Activated T-cell treated with anti-CD3 and anti-CD28 coated beads, Interleukin-2, amount 50 U/mL, for 72 hours (primary cell): ENCODE data around the gene RBMS1. TPM values are rescaled to one million over a fixed set of nuclear protein-coding genes. Genes with fewer than 3 reads are reported as not detected.
"Not testable (repeated sequence)": the region's sequence is repeated elsewhere in the genome, so short reads cannot be mapped to it uniquely, and the experiment has no call there.

Source experiments
- ATAC-seq, 2 donors: fragments of 150-1000 bp; cut with Tn5 transposase; replicated peaks in 1 of 2; 2 replicates each; pipeline ENCODE4 v1.10.0; 2021; ENCODE audit warnings: moderate library complexity in 2 of 2, mild to moderate bottlenecking in 1 of 2
- DNase-seq, 2 donors: peaks; one replicate each; pipeline ENCODE4 v3.0.0; 2021 to 2022; ENCODE audit warnings: mixed read lengths in 1 of 2
- H3K27ac Mint-ChIP-seq: one replicate; pipeline ENCODE4 v1.8.0; 2022; ENCODE audit warnings: mild to moderate bottlenecking, moderate library complexity, mixed read lengths
- H3K27me3 Mint-ChIP-seq: one replicate; pipeline ENCODE4 v1.8.0; 2022; ENCODE audit warnings: low read depth, mixed read lengths
- H3K36me3 Mint-ChIP-seq, 2 donors: one replicate each; pipeline ENCODE4 v1.8.0; 2022; ENCODE audit warnings: mixed read lengths in 2 of 2, mild to moderate bottlenecking in 1 of 2; ENCODE audit not compliant: insufficient read depth in 2 of 2
- H3K4me1 Mint-ChIP-seq: one replicate; pipeline ENCODE4 v1.8.0; 2022; ENCODE audit warnings: low read depth, mixed read lengths
- H3K4me3 Mint-ChIP-seq, 2 donors: one replicate each; pipeline ENCODE4 v1.8.0; 2022; ENCODE audit warnings: mild to moderate bottlenecking in 2 of 2, mixed read lengths in 2 of 2, moderate library complexity in 2 of 2
- H3K9me3 Mint-ChIP-seq, 2 donors: one replicate each; pipeline ENCODE4 v1.8.0; 2022; ENCODE audit warnings: mixed read lengths in 2 of 2
- total RNA-seq, 2 donors: library from RNA; stranded (reverse); gene quantifications; one replicate each; pipeline ENCODE4 v1.2.3, GENCODE V29; 2022

RBMS1 gene
- total RNA-seq, 2 donors from 2014 or later = 48.4 to 55.1 TPM

DNA sequence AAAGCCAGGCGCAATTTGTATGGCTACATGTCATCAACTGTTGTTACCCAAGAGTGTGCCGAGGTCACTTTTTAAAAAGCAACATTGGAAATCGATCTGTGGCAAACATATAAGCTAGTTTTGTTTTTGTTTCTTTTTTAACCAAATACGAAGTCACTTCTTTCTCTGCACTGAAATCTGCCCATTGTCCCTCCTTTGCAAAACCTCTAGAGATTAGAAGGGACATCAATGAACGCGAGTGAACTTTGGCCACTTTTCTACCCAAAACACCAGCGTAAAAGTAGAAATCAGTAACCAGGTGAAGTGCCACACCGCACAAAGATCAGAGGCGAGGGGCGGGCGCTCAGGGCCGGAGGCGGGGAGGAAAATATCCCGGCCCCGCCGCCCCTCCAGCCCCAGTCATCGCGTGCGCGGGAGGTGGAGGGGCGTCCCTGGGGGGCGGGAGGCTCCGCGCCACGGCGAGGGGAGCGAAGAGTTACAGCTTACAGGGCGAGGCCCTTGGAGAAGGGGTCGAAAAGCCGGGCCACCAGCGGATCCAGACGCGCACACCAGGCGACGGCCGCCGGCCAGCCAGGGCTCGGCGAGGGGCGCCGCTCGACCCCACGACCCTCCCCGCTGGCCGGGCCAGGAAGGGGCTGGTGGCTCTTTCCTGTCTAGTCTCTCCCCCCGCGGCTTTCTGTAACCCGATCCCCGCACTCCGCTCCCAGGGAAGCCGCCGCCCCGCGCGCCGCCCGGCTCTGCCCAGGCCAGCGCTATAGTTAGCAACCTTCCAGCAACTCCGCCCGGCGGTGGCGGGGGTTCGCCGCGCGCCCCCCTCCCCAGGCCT is 993 bp downstream of the RBMS1 start:
- Mint-ChIP-seq H3K9me3 (no peaks in the 10 kb centered on the region), H3K4me3 (peak overlapping the region; percentile 94 to 95), H3K4me1 (peaks cover 59% of the 10 kb centered on the region), H3K27ac (peak overlapping the region; percentile 92), H3K27me3 (no peaks in the 10 kb centered on the region), H3K36me3 (peaks cover 2 to 8% of the 10 kb centered on the region in 2 donors)
- ATAC-seq (peak; percentile 67 to 69), DNase-seq (peak; percentile 70 to 76)

DNA sequence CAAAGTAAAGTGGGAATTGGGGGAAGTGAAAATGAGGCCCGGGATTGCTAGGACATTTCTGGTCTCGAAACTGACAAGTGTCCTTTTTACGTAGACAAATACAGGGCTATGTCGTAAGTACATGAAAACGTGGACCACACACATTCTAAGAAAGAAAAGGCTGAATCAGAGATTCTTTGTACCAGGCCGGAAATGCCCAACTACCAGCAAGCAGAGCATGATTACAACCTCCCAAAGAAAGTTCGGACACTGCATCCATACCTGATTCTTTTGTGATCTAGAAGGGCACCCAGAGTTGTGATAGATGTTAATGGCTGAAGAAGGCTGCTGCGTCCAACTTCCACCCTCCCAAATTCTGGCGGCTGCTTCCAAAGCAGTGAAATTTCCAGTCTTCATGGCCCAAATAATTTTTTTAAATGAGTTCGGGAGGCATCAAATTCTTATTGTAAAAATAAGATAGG is 1.7 kb downstream of the RBMS1 start:
- Mint-ChIP-seq H3K4me3 (peak overlapping the region; percentile 94 to 95), H3K27me3 (no peaks in the 10 kb centered on the region), H3K9me3 (no peaks in the 10 kb centered on the region), H3K27ac (peak overlapping the region; percentile 92), H3K4me1 (peaks cover 65% of the 10 kb centered on the region), H3K36me3 (peaks cover 2 to 8% of the 10 kb centered on the region in 2 donors)
- ATAC-seq (peak; percentile 30 to 46), DNase-seq (peak in 1 of 2 donors; percentile 21)

DNA sequence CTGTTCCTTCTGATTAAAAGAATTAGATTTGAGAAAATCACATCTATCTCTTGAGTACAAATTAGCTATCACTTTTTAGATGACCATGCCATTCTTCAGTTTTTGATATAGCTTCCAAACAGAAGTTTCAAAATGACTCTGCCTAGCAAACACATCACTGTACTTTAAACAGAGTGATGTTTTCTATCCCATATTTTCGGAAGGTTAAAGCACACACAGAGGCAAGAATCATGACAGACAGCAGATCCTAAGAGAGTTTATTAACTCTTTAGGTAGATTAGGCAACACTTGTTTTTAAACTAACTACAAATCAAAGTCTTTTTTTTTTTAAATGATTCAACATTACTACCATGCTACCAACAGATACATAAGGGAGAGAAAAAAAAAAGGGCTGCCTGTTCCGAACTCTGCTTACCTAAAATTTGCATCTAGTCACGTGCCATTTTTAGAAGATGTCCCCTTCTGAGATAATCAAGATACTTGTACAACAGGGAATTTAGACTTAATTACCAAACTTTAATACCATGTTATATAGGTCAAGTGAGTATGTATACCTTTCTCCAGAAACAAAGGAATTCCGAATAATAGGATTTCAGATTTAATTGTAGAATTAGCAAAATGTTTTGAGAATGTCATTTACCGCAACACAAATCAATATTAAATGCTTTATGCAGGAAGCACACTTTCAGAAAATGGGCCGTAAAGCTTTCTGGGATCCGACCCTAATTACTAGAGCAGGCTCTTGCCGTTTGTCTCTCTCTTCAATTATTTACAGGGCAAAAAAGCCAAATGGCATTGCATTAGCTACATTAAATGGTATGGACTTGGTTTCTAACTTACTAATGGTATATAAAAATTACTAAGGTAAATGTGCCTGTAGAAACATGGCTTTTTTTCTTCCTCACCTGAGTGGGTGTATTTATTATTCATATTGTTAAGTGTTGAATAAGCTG is 2.6 kb downstream of the RBMS1 start:
- ATAC-seq = no peak
- Mint-ChIP-seq H3K27ac (peak overlapping the region; percentile 92), H3K27me3 (no peaks in the 10 kb centered on the region), H3K9me3 (no peaks in the 10 kb centered on the region), H3K4me3 (peak overlapping the region; percentile 94 to 95), H3K4me1 (peaks cover 72% of the 10 kb centered on the region), H3K36me3 (peaks cover 2 to 8% of the 10 kb centered on the region in 2 donors)
- DNase-seq = no peak

DNA sequence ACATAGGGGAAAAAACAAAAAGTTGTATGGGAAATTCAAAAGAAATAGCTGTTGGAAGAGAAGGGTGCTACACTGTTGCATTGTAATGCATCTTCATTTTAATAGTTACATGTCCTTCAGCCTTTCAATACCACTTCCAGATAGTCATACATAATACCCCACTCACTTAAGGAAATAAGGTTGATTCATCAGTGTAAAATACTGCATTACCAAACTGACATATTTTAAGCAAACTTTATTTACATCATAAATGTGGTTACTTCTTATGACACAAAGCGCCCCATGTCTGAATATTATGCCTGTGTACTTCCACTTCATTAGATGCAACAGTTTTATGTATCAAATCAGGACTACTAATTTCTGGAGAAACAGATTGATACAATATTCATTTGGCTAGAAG is 4.5 kb downstream of the RBMS1 start:
- DNase-seq = no peak
- peaks cover 2 to 8% of the 10 kb centered on the region in 2 donors for H3K36me3 Mint-ChIP-seq
- H3K27me3 Mint-ChIP-seq = no peaks in the 10 kb centered on the region
- H3K4me3 Mint-ChIP-seq = peak overlapping the region; percentile 57 to 63
- H3K4me1 Mint-ChIP-seq = peaks cover 74% of the 10 kb centered on the region
- H3K27ac Mint-ChIP-seq = peak overlapping the region; percentile 48
- H3K9me3 Mint-ChIP-seq = no peaks in the 10 kb centered on the region
- peak; percentile 40 to 50 for ATAC-seq

DNA sequence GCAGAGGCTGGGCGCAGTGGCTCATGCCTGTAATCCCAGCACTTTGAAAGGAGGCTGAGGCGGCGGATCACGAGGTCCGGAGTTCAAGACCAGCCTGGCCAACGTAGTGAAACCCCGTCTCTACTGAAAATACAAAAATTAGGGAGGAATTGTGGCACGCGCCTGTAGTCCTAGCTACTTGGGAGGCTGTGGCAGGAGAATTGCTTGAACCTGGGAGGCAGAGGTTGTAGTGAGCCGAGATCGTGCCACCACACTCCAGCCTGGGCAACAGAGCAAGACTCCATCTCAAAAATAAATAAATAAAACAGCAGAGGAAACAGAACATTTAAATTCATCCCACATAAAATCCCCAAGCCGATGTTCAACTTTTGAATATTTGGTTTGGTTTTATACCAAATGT is 5.3 kb downstream of the RBMS1 start:
- peaks cover 83% of the 10 kb centered on the region for H3K4me1 Mint-ChIP-seq
- peak overlapping the region in 1 of 2 donors; percentile 46 for H3K4me3 Mint-ChIP-seq
- not testable (repeated sequence) for H3K27me3 Mint-ChIP-seq, ATAC-seq, H3K9me3 Mint-ChIP-seq, H3K36me3 Mint-ChIP-seq, DNase-seq
- peak overlapping the region; percentile 24 for H3K27ac Mint-ChIP-seq

DNA sequence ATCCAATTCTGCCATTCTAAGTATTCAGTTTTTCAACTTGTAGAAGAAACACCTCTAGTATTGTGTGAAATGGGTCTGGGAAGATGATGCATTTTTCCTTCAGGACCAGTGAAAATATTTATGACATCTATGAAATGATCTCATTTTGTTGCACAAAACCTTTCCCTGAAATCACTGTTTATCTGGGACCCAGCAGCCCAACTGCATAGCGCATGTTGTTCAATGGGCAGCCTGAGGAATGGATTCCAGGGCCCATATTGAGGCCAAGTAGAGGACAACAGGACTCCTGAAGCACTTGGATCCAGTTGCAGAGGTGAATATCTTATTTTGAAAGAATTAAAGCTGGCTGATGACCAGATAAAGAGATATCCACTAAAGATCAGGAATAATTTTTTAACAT is 7.3 kb downstream of the RBMS1 start:
- ATAC-seq (no peak), DNase-seq (no peak)
- H3K4me3 Mint-ChIP-seq = no peak overlapping the region
- H3K27me3 Mint-ChIP-seq = no peaks in the 10 kb centered on the region
- no peaks in the 10 kb centered on the region for H3K9me3 Mint-ChIP-seq
- H3K27ac Mint-ChIP-seq = no peak overlapping the region
- H3K4me1 Mint-ChIP-seq = peaks cover 90% of the 10 kb centered on the region
- no peaks in the 10 kb centered on the region for H3K36me3 Mint-ChIP-seq

DNA sequence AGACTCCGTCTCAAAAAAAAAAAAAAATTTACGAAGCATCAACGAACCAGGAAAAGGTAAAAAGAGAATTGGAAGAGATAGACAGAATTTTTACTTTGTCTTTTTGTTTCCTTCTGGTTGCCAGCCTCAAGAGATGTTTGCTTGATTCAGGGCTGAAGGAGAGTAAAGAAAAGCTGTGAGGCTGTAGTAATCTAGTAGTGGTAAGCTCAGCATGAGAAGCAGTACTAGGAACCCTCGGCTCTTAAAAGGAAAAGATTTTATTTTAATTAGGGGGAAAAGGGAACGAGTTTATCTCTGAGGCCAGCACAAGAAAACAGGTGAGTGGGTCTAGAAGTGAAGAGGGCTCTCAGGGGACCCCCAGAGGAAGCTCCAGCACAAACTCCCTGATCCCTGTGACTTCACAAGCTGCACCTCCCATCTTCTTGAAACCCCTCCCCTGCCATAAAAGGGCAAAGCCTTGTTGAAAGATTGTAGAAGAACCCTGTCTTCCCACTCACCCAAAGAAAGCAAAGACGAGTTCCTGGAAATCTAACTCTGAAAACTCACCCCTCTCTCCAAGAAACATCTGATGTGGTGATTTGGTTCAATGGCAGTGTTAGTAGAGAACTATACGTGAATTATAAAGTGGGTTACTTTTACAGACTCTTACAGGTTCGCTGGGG is 8.6 kb downstream of the RBMS1 start:
- H3K27me3 Mint-ChIP-seq = no peaks in the 10 kb centered on the region
- peak; percentile 62 to 63 for ATAC-seq
- H3K4me3 Mint-ChIP-seq = peak overlapping the region; percentile 80
- peaks cover 85% of the 10 kb centered on the region for H3K4me1 Mint-ChIP-seq
- no peaks in the 10 kb centered on the region for H3K36me3 Mint-ChIP-seq
- H3K9me3 Mint-ChIP-seq = no peaks in the 10 kb centered on the region
- DNase-seq = peak; percentile 29 to 31
- peak overlapping the region; percentile 96 for H3K27ac Mint-ChIP-seq

DNA sequence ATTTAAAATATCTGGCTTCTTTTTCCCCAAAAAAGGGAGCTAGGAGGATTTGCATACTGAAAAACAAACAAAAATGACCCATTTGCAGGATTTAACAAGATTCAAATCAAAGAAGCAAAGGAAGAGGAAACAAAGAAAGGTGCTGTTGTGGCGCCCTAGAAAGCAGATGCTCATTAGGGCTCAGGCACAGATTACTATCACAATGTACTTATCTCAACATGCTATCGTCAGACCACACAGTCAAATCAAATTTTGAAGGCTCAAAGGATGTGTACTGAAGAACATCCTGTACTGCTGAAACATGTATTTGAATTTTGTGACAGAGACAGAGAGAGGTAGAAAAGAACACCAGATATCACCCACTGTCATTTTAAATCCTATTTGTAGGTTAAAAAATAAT is 10.9 kb downstream of the RBMS1 start:
- H3K27me3 Mint-ChIP-seq = no peaks in the 10 kb centered on the region

DNA sequence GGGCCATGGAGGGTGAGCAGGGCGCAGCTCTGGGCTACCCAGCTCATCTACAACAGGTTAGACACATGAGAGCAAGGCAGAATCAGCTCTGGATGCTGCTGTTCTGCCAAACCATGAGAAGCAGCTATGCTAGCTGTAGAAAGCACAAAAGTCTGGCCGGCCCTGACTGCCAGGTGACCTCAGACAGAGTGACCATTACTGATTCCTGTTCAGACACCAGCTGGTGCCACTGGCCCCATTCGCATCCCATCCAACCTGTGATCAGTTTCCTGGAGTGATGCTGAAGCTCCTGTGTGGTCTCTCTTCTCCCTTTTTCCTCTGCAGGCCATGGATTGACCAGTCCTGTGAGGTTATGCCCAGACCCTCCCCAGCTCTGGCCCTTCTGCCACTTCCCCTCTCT is 14.3 kb downstream of the RBMS1 start:
- peaks cover 84% of the 10 kb centered on the region for H3K4me1 Mint-ChIP-seq
- no peak overlapping the region for H3K4me3 Mint-ChIP-seq

More for the DNA sequence above, 10.9 kb downstream of the RBMS1 start:
- H3K36me3 Mint-ChIP-seq = peaks cover 0 to 2% of the 10 kb centered on the region in 2 donors
- peaks cover 89% of the 10 kb centered on the region for H3K4me1 Mint-ChIP-seq
- peak overlapping the region; percentile 58 to 70 for H3K4me3 Mint-ChIP-seq
- peak; percentile 83 to 84 for ATAC-seq
- H3K9me3 Mint-ChIP-seq = no peaks in the 10 kb centered on the region
- peak overlapping the region; percentile 86 for H3K27ac Mint-ChIP-seq
- DNase-seq = peak in 1 of 2 donors; percentile 27

DNA sequence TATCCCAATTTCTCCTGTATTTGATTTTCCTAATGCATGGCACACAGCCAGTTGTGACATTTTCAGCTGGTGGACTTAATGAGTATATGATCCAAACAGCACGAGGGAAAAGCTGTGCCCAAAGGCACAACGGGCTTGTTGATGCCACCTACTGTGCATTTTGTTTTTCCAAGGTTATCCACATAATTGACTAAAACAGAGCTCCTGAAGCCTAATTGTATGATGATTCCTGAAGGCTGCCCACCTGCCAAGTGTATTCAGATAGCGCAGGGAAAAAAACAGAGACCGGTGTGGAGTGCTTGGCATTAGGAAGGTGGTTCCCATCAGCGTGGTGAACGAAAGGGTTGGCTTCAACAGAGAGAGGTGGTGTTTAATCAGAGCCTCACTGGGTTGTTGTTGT is 14.9 kb downstream of the RBMS1 start:
- Mint-ChIP-seq H3K4me1 (peaks cover 84% of the 10 kb centered on the region), H3K27me3 (no peaks in the 10 kb centered on the region), H3K27ac (peak overlapping the region; percentile 55), H3K4me3 (no peak overlapping the region), H3K9me3 (no peaks in the 10 kb centered on the region), H3K36me3 (peaks cover 0 to 2% of the 10 kb centered on the region in 2 donors)
- no peak for ATAC-seq
- no peak for DNase-seq

More for the DNA sequence above, 14.3 kb downstream of the RBMS1 start:
- Mint-ChIP-seq H3K36me3 (peaks cover 0 to 2% of the 10 kb centered on the region in 2 donors), H3K27me3 (no peaks in the 10 kb centered on the region), H3K27ac (peak overlapping the region; percentile 69), H3K9me3 (no peaks in the 10 kb centered on the region)
- DNase-seq = no peak
- no peak for ATAC-seq

DNA sequence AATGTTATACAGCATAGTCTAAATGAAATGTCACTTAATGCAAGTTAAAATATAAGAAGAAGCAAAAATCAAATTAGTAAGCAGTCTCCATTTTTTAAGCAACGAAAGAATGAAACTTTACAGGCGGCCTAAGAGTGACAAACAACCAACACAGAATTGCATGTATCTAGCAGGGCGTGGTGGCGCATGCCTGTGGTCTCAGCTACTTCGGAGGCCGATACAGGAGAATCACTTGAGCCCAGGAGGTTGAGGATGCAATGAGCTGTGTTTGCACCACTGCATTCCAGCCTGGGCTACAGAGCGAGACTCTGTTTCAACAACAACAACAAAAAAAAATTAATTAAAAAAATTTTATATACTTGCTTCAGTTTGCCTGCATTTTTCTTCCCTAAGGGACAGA is 16.6 kb downstream of the RBMS1 start:
- peak overlapping the region in 1 of 2 donors; percentile 13 for H3K4me3 Mint-ChIP-seq
- no peaks in the 10 kb centered on the region for H3K27me3 Mint-ChIP-seq
- DNase-seq (no peak), ATAC-seq (no peak)
- no peaks in the 10 kb centered on the region for H3K9me3 Mint-ChIP-seq
- no peak overlapping the region for H3K27ac Mint-ChIP-seq
- H3K36me3 Mint-ChIP-seq = peaks cover 0 to 2% of the 10 kb centered on the region in 2 donors
- H3K4me1 Mint-ChIP-seq = peaks cover 84% of the 10 kb centered on the region

DNA sequence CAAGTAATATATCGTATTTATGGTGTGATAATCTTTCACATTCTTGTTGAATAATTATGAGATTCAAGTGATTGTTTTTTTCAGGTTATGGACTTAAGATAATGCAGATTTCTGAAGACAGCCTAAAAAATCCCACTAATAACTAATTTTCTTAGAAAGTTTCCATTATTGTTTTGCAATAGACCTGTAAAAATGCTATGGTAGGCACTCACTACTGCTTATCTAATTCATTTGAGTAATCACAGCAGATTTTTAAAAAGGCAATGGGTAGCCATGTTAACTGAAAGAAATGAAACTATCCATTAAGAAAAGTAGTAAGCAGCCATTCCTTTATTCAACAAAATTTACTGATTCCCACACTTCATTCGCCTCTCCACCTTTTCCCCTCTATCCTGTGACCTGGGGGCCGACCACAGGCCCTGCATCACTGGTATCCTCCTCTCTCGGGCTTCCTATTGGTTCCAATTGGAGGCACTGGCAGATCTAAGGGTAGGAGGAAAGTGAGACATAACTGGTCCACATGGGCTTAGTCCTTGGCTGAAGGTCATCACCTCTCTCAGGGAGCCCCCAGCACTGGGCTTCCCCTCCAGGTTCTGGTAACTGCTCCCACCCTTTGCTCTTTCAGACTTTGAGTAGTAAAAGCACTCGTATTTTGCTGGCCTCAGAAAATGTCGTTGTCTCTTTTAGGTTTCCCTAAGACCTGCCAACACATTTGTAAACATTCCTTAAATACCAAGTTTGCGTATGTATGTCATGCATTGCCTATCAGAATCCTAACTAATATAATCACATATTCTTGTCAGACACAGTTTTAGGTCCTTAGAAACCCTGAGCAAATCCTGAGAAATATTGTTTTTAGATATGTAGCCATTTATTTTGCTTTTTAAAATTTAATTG is 18.5 kb downstream of the RBMS1 start:
- Mint-ChIP-seq H3K4me1 (peaks cover 86% of the 10 kb centered on the region), H3K9me3 (no peaks in the 10 kb centered on the region), H3K27ac (peak overlapping the region; percentile 91), H3K4me3 (peak overlapping the region; percentile 53 to 89), H3K27me3 (no peaks in the 10 kb centered on the region), H3K36me3 (peaks cover 0 to 2% of the 10 kb centered on the region in 2 donors)
- DNase-seq (no peak), ATAC-seq (no peak)
